ENCODE data around the gene CLK2.

CLK2 gene

GRCh38 chr1:155287987-155288543 is 14.8 kb upstream of the CLK2 start:
- no peak overlapping the region for H3K4me3 ChIP-seq (ENCODE audit: low read depth, low read length)
- no peak for TF ChIP-seq CTCF (IDR thresholded peaks at IDR 0.05; ENCODE audit: low read depth, low read length)
- no peak for DNase-seq (ENCODE audit: low read depth, low spot score)
- in situ Hi-C loops (cut with HindIII; ENCODE audit: low sequenced_read_pairs): no loop called here

GRCh38 chr1:155286544-155286943 is 13.2 kb upstream of the CLK2 start:
- in situ Hi-C loops (cut with HindIII; ENCODE audit: low sequenced_read_pairs): no loop called here
- no peak for TF ChIP-seq CTCF (IDR thresholded peaks at IDR 0.05; ENCODE audit: low read depth, low read length)
- H3K4me3 ChIP-seq (ENCODE audit: low read depth, low read length): no peak overlapping the region
- no peak for DNase-seq (ENCODE audit: low read depth, low spot score)

GRCh38 chr1:155285631-155286044 is 12.3 kb upstream of the CLK2 start:
- no peak for TF ChIP-seq CTCF (IDR thresholded peaks at IDR 0.05; ENCODE audit: low read depth, low read length)
- DNase-seq (ENCODE audit: low read depth, low spot score): no peak
- in situ Hi-C loops (cut with HindIII; ENCODE audit: low sequenced_read_pairs): no loop called here
- no peak overlapping the region for H3K4me3 ChIP-seq (ENCODE audit: low read depth, low read length)

GRCh38 chr1:155285063-155285462 is 11.8 kb upstream of the CLK2 start:
- H3K4me3 ChIP-seq (ENCODE audit: low read depth, low read length): no peak overlapping the region
- in situ Hi-C loops (cut with HindIII; ENCODE audit: low sequenced_read_pairs): no loop called here
- no peak for TF ChIP-seq CTCF (IDR thresholded peaks at IDR 0.05; ENCODE audit: low read depth, low read length)
- DNase-seq (ENCODE audit: low read depth, low spot score): no peak

GRCh38 chr1:155284476-155284875 is 11.2 kb upstream of the CLK2 start:
- H3K4me3 ChIP-seq (ENCODE audit: low read depth, low read length): no peak overlapping the region
- no peak for TF ChIP-seq CTCF (IDR thresholded peaks at IDR 0.05; ENCODE audit: low read depth, low read length)
- in situ Hi-C loops (cut with HindIII; ENCODE audit: low sequenced_read_pairs): no loop called here
- no peak for DNase-seq (ENCODE audit: low read depth, low spot score)

GRCh38 chr1:155282488-155283091 is 9.3 kb upstream of the CLK2 start:
- TF ChIP-seq CTCF (IDR thresholded peaks at IDR 0.05; ENCODE audit: low read depth, low read length): no peak
- H3K4me3 ChIP-seq (ENCODE audit: low read depth, low read length): no peak overlapping the region
- in situ Hi-C loops (cut with HindIII; ENCODE audit: low sequenced_read_pairs): no loop called here
- no peak for DNase-seq (ENCODE audit: low read depth, low spot score)

Measured in astrocyte of the spinal cord (primary cell).